Activated gamma-delta T cell (primary cell): ENCODE results near the gene CENPV.
"Not testable (repeated sequence)": the region's sequence is repeated elsewhere in the genome, so short reads cannot be mapped to it uniquely, and the experiment has no call there.

ENCODE experiments used
- DNase-seq: peaks from one replicate; lab custom pipeline; 2025; lab: John Stamatoyannopoulos, UW
- total RNA-seq, 2 donors: gene quantifications; one replicate each; lab custom pipeline; 2026; lab: John Stamatoyannopoulos, UW

Gene CENPV
- total RNA-seq, result 12.0 to 14.9 reads per million in 2 donors

DNA sequence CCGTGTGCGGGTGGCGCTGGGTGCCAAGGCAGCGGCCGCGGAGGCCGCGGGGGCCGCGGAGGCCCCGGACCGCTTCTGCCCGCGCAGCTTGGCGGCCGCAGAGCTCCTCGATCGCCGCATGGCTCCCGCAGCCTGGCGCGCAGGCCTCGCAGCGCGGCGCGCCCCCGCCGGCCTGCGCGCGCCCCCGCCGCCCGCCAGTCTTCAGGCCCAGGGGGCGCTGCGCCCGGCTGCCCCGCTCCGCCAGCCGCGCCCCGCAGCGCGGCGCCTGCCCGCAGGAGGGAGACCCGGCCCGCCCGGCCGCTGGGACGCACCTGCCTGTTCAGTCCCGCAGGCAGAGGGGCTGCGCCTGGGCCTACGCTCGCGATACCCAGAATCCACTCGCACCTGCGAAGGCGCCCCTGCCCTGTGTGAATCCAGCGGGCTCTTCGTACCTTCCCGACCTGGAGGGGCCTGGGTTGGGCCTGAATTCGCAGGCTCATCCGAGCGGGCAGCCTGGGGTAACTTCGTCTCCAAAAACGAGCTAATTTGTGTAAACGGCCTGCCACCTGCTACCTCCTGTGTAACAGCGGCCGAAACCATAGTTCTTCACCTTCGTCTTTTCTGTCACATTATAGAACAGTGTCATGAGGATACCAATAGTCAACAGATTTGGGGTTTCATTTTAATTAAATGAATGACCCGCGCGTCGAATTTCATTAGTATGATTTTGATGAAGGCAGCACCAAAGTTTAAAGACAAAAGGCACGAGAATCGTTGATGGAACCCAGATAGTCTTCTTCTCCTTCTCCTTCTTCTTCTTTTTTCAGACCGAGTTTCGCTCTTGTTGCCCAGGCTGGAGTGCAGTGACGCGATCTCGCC is at the start of gene CENPV:
TSS of gene CENPV (minus strand) at position 153 of the 858 bp plus-strand sequence. CDS start at position 120, 33 bp downstream.
- DNase-seq, result peak; percentile 55

- no peak for DNase-seq
Observed at GRCh38 chr17:16398270-16399267, 45.3 kb upstream of the CENPV start.

DNA sequence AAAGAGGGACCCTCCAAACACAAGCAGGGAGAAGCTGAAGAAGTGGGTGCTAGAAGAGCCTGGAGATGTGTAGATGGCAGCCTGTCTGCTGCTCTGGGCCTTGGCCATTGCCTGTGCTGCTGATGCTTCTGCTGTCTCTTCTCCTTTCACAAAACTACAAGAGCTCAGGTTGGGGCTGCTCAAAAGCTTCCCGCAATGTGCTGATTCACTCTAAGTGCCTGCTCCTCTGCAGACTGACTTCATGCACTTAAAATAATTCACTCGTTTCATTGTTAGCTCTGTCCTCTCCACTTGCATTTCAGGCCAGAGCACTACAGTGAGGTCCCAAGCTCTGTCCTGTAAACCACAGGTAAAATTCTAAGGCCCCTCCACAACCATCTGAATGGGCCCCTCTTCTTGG is 43.4 kb upstream of the CENPV start:
- not testable (repeated sequence) for DNase-seq

- DNase-seq, result not testable (repeated sequence)
Observed at GRCh38 chr17:16395887-16396286, 42.6 kb upstream of the CENPV start.

- not testable (repeated sequence) for DNase-seq
Observed at GRCh38 chr17:16392491-16392890, 39.2 kb upstream of the CENPV start.

- DNase-seq, result no peak
Observed at GRCh38 chr17:16391451-16391850, 38.2 kb upstream of the CENPV start.

DNA sequence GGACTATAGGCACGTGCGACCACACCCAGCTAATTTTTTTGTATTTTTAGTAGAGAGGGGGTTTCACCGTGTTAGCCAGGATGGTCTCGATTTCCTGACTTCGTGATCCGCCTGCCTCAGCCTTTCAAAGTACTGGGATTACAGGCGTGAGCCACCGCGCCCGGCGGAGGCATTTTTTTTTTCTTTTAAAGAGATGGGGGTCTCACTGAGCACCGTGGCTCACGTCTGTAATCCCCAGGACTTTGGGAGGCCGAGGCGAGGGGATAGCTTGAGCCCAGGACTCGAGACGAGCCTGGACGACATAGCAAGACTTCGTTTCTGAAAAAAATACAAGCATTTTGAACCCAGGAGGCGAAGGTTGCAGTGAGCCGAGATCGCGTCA is 32.8 kb upstream of the CENPV start:
- not testable (repeated sequence) for DNase-seq

DNA sequence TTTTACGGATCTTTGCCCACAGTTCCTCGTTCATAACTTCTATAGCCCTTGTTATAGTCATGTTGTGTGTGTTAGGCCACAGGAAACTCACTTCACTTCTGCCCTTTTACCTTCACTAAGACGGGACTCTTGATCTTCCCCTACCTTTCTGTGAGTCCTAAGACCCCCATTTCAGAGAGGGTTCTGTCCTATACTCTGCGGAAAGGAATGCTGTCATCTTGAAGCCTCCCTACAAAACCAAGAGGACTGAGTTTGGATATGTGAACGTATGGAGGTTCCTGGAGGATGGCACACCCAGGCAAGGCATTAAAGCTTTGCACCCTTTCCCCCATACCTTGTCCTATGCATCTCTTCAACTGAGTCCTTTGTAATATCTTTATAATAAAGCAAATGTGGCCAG is 31.3 kb upstream of the CENPV start:
- no peak for DNase-seq

DNA sequence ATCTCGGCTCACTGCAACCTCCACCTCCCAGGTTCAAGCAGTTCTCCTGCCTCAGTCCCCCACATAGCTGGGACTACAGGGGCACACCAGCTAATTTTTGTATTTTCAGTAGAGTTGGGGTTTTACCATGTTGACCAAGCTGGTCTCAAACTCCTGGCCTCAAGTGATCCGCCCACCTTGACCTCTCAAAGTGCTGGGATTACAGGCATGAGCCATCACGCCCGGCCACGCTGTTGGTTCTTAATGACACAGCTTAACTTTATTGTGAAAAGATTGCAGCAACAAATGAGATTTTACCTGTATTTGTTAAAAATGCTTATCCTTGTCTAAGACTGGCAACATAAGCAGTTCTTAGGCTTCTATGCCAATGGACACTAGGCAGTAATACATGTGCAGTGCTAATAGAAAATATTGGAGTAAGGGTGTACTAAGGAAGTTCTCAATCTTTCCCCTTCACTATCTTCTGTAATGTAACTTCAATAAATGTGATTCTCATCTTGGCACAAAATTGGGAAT is 30.6 kb upstream of the CENPV start:
- no peak for DNase-seq

DNA sequence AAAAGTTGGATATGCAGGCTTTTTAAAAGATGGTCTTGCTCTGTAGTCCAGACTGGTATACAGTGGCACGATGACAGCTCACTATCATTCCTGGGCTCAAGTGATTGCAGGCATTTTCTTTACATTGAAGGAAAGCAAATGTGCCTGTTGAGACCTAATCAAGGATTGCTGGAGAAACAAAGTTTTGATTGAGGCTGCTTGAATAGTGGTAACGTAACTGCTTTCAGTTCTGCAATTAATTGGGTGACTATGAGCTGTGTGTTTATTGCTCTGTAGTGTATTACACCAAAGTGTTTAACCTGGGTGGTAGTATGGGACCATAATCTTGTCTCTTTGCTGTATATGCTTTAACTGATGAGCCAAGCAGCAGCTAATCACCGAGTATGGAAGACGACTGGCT is 29.9 kb upstream of the CENPV start:
- no peak for DNase-seq

DNA sequence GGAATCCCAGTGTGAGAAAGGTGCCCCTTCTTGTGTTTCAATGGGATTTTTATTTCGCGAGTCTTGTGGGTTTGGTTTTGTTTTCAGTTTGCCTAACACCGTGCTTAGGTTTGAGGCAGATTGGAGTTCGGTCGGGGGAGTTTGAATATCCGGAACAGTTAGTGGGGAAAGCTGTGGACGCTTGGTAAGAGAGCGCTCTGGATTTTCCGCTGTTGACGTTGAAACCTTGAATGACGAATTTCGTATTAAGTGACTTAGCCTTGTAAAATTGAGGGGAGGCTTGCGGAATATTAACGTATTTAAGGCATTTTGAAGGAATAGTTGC is 28.2 kb upstream of the CENPV start:
- no peak for DNase-seq

GRCh38 chr17:16380640-16381495 is 27.6 kb upstream of the CENPV start, which contains the start of gene UBB:
TSS of gene UBB (plus strand) at chr17:16381091. CDS start at chr17:16381908, 817 bp downstream.
- DNase-seq, result peak; percentile 91

DNA sequence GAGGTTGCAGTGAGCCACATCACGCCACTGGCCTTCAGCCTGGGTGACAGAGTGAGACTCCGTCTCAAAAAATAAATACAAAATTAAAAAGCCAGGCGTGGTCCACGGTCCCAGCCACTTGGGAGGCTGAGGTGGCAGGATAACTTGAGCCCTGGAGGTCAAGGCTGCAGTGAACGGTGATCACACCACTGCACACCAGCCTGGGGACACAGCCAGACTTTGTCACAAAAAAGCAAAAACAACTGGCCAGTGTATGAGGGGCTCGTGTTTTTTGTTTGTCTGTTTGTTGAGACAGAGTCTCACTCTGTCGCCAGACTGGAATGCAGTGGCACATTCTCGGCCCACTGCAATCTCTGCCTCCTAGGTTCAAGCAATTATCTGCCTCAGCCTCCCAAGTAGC is 26.4 kb upstream of the CENPV start:
- no peak for DNase-seq

DNA sequence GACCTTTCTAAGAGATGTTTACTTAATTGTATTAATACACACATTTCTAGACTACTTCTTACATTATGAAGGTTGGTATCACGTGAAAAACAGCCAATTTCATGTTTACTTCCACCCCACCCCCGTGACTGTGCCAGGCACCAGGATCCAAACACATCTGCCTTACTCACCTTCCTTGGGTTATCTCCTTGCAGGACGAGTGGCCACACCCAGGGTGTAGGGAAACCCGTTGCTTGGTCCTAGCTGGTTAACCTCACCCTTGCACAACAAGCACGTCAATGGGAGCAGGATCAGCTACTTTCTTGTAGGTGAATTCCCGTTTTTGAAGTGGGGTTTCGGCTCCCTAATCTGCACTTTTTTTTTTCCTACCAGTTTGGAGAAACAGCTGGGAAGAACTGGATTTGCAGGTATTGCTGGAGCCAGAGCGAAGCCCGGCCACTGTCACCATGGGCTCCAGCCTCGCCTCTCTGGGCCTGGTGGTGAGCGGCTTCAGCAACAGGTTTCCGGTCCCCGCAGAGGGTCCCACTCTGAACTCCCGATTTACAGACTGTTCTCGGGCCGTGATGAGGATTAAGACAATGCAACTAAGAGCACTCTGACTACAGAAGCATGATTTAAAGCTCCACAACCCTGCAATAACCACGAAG is 25.5 kb upstream of the CENPV start:
- no peak for DNase-seq

DNA sequence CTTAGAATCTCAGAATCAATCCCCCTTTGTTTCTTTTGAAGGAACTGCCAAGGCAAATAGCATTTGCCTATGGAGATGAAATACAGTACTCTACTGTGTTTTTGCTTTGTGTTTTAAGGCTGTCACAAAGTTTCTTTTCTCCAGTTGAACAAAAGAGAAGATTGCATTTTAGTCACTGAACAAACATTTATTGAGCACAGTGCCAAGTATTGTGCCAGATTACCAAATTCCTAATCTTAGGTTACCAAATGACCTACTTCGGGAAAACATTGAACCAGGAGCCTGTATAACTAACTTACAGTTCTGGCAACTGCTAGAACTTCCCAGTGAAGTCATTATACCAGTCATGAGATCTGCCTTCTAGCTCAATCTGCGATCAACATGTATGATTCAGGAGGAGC is 24.7 kb upstream of the CENPV start:
- DNase-seq, result no peak

DNA sequence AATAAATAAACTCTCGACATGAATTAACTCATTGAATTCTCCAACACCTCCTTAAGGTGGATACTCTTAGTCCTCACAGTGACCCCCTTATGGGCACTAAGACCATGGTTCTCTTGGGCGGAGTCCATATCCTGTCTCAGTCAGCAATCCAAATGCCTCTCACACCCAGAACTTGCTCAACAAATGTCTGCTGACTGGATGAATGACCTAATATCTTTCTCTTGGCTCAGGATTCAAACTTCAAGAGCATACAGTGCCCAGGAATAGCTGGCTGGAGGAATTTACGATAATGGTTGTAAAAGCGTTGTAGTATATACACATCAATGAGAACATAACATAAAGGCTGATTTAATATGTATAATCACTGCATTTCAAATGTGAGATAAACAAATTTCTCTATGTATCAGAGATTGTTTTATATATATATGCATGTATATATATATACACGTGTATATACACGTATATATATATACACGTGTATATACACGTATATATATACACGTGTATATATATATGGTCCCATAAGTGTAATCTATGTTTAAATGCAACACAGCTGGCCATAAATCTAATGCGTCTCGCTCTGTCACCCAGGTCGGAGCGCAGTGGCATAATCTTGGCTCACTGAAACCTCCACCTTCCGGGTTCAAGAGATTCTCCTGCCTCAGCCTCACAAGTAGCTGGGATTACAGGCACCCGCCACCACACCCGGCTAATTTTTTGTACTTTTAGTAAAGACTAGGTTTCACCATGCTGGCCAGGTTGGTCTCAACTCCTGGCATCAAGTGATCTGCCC is 21.1 kb upstream of the CENPV start:
- DNase-seq, result no peak

DNA sequence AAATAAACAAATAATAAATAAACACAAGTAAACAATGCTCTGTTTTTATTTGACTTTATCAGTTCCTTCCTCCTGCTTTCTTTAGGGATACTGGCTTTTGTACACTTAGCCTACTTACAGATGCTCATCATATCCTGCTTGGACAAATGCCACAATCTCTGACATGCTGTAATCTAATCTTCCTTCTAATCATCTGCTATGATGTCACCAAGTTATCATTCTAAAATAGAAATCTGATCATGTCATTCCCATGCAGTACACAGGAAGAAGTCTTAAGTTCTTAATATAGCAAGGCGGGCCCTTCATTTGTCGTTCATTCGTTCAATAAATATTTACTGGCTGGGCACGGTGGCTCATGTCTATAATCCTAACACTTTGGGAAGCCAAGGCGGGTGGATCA is 18.5 kb upstream of the CENPV start:
- no peak for DNase-seq

DNA sequence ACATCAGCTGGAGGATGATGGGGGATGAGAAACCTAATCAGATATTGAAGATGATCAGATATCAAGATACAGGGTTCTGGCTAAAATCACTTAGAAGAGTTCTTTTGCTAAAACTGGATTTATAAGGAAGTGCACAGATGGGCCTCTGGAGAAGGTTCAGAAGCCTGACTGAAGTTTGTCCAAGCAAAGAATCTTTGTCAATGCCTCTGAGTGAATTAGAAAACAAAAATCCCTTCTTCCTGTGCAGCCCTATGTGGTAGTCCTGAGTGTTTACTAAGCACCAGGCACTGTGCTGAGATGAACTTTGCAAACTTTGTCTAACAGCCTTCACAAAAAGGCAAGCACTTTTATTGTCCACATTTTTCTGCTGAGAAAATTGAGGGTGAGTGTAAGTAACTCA is 11.4 kb upstream of the CENPV start:
- no peak for DNase-seq

DNA sequence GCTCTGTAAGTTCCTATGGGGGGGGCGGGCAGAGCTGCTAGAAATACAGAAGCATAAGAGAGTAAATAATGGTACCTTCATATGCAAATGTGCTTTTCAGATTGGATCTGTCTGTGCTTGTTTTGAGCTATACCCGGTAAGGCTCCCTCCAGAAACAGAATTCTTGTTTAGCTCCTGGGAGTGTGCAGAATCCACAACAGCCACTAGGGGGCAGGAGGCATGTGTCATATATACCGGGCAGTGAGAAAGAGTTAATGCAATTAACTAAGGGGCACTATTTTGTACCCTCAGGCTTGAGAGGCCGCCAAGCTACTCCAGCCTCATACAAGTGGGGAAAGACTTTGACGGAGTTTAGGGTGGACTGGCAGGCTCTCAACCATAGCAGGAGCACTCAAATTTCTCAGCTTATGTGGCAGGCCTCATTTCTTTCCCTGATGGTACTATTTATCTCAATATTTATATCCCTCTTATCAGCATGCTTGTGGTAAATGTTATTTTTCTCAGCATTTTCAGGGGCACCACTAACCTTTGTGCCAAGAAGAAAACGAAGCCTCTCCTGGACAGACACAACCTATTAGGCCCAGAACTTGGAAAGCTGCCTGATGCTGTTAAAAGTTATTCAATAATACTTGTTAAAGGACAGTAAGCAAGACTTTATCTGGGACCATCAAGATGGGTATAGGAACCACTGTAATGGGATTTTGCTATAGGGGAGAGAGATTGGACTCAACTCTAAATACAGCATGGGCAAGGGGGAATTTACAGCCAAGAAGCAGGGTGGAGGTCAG is 10.7 kb upstream of the CENPV start:
- no peak for DNase-seq
